Islet precursor cell (in vitro differentiated cells): ENCODE results near the gene PTPN4.
A peak's percentile ranks its signal among the peaks of the same experiment; 100 is the strongest.

Source experiments
- DNase-seq: peaks from one replicate; pipeline ENCODE4 v3.0.0-alpha.2; 2018

PTPN4 gene

DNA sequence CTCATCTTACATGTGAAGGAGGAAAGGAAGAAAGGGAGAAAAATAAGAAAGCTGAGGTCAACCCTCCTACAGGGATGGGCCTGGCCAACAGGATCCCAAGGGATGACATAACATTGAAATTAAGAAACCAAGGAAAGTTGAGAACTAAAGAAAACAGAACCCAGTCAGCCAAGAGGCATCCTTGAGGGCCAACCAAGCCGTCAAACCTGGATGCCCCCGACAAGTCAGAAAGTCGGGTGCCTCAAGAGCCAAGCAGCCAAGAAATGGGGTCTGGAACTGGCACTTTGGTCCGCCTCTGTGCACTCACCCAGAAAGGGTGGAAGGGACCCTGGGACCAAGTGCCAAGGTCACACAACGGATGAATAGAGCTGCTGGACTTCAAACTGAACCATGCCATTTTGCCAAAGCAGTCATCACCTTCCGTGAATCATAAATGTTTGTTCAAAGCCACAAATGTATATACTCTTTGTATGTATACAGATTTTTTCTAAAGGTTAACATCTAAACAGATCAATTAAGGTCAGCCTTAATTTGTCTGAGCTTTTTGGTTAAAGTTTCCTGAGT lies 27.0 kb upstream of the PTPN4 start:
- DNase-seq, result peak; percentile 33

- DNase-seq, result peak; percentile 42
Observed at GRCh38 chr2:119734047-119734446, 25.7 kb upstream of the PTPN4 start.

GRCh38 chr2:119735565-119735964 lies 24.2 kb upstream of the PTPN4 start:
- DNase-seq, result no peak

DNA sequence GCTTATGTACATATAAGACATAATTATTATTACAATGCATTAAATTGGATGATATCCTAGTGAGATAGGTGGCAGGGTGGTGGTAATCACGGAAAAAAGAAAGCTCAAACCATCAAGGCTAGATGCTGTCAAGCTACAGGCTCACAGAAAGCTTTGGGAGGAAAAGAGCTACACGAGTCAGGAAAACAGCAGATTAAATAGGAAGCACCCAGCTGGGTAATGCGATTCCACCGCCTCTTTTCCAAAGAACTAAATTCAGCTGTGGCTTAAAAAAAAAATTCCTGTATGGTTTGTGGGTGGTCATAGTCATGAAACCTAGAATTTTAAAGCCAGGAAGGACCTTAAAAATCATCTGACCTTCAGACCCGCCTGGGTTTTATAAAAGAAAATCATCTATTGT lies 23.7 kb upstream of the PTPN4 start:
- DNase-seq, result no peak

- DNase-seq, result peak; percentile 36
Observed at GRCh38 chr2:119739580-119740255, 20.0 kb upstream of the PTPN4 start.

DNA sequence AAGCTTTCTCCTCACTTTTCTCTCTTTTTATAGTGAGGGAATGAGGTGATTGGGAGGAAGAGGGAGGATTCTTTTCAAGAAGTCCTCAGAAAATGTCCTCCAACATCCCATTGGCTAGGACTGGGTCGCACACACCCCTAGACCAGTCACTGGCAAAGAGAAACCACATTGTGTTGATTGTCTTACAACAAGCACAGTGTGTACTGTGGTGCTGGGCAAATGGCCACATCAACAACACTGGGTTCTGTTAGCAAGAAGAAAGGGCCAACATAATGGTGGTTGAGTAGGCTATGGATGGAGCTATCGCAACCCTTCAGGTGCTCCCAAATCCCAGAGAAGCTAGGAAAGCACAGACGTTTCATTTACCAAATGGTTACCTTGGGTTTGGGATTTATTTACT lies 18.7 kb upstream of the PTPN4 start:
- DNase-seq, result no peak

DNA sequence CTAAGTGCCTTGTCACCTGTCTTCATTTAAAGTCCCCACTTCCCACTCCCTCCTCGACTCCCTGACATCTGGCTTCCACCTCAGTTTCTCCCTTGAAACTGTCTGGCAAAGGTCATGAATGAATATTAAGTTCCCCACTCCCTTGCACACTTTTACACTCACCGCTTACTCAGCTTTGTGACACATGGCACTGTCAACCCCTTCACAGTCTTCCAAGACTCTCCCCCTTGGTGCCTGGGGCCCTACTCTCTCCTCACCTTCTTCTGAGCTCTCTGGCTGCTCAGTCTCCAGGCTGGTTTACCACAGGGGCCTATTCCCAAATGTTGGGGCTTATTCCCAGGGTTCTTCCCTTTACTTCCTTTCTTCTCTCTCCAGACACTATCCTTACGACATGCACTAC lies 17.9 kb upstream of the PTPN4 start:
- peak; percentile 23 for DNase-seq

GRCh38 chr2:119744335-119744939 lies 15.3 kb upstream of the PTPN4 start:
- peak; percentile 21 for DNase-seq

DNA sequence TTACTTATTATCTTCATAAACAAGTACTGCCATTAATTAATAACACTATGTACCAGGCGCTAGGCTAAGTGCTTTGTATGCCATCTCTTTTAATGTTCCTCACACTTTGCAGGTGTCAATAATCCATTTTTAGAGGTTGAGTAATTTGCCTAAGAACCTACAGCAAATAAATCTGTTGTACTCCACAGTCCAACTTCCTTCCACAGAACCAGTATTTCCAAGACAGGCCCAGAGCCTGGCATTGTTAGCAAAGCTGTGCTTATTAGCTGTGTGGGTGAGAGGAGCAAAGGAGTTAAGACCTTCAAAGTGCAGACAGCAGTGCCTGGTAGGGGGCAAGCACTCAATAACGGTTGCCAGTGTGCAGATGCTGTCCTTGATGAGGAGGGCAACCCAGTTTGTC lies 14.2 kb upstream of the PTPN4 start:
- no peak for DNase-seq

DNA sequence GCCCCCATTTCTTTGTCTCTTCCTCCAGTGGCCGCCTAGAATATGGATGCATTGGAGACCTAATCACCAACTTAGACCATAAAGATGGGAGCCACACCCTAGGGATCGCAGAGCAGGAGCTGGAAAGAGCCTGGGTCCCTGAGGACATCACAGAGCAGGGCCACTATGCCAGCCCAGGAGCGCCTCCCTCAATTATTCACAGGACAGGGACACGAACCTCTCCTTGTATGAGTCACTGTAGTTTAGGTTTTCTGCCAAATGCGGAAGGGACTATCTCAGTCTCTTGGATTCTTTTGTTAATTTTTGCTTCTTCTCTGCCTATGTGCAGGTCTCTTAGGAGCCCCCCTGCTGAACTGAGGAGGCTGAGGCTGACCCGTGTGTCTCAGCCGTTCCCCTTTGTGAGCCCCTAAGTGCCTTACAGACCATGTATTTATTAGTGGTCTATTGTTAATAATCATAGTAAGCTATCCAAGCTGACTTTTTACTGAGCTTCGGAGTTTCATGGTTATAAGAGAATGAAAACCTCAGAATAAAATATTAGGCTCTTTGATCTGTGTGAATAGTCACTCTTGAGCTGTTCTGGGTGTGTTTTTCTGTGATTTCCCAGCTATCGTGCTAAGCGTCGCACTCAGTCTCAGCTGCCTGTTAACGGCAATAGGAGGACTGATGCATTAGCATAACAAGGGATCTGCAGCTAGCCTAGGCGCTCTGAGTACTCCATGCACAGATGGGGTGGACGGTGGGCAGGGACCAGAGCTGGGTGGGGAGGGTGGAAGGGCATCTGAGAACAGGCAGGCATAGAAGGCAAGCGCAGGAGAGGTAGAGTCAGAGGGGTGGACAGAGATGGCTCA lies 12.7 kb upstream of the PTPN4 start:
- peak; percentile 45 for DNase-seq

GRCh38 chr2:119748135-119748534 lies 11.6 kb upstream of the PTPN4 start:
- DNase-seq, result peak; percentile 31

- DNase-seq, result no peak
Observed at GRCh38 chr2:119749477-119750012, 10.2 kb upstream of the PTPN4 start.

GRCh38 chr2:119751706-119752105 lies 8.0 kb upstream of the PTPN4 start:
- DNase-seq, result no peak

DNA sequence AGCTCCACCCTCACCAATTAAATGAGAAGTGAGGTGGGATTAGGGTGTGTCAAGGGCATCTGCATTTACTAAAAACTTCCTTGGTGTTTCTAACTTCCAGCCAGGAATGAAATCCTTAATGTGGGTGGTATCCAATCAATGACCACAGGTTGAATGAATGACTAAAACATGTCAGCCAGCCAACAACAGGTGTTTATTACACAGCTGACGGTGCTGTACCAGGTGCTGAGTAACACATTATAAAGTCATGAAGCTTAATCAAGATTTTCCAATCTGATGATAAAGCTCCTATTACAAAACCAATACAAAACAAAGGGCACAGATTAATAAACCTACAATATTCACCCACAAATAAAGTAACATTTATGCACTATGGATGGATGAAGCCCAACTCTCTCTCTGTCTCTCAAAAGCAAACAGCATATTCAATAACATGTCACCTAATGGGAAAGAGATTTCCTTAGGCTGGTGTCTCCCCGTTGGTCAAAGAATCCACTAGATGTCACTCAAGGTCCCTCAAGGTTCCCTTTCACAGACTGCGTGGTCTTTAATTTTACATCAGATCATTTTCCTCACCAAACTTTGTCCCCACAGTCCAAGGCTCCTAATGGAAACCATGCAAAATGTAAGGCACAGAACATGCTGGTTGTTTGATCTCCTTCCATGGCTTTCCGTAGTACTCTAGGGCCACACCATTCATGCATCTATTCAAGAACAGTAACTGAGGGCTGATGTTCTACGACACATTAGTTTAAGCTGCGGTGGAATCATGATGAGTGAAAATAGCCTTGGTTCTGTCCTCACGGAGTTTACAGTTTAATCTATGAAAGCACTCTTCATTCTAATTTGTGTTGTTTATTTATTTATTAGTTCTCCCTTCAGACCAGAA lies 6.4 kb upstream of the PTPN4 start:
- DNase-seq, result no peak

DNA sequence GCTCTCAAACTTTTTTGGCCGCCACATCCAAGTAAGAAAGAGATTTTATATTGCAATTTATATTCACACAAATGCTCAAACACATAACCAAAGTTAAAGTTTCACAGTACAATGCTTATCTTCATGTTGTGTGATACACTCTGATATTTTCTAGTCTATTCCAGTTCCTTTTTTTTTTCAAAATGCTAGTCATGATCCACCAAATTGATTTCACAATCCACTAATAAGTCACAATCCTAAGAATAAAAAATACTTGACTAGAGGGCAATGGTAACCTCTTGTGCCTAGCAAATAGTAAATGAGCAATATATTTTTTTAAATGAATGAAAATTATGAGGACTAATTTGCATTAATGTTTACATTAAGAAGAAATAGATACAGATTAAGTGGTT lies 5.8 kb upstream of the PTPN4 start:
- DNase-seq, result no peak

- no peak for DNase-seq
Observed at GRCh38 chr2:119755906-119756305, 3.8 kb upstream of the PTPN4 start.

GRCh38 chr2:119756837-119757236 lies 2.9 kb upstream of the PTPN4 start:
- no peak for DNase-seq

GRCh38 chr2:119758881-119759450 lies 756 bp upstream of the PTPN4 start:
- DNase-seq, result no peak

DNA sequence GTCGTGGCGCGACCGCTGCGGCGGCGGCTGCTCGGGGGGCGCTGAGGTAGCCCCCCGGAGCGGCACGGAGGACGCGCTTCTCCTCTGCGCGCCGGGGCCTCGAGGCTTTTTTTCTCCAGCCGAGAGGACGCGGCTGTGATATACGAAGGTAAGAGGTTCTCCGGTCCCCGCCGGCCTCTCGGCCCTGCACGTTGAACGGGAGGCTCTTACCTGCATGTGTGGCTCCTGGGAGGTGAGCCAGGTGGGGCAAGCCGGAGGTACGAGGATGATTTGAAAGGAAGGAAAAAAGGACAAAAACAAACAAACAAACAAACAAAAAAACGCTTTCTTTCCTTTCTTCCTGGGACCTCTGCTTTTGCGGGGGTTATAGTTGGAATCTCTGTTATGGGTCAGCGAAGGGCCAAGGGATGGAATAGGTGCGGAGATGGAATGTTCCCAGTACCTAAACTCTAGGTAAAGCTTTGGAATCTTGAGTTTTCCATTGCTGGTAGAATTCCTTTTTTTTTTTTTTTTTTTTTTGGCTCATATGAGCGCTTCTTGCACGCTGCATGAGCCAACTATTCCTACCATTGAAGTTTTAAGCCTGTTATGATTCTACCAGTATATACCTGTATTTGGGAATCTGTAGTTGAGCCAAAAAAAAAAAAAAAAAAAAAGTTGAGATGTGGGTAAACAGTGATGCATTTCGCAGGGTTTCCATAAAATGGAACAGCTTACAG lies 674 bp downstream of the PTPN4 start:
- peak; percentile 79 for DNase-seq

GRCh38 chr2:119760956-119761275 lies 1.2 kb downstream of the PTPN4 start:
- no peak for DNase-seq

- DNase-seq, result no peak
Observed at GRCh38 chr2:119764832-119765231, 5.1 kb downstream of the PTPN4 start.
